GM12878 (cell line): Measurements from ENCODE around the gene SETBP1. TPM values are rescaled to one million over a fixed set of nuclear protein-coding genes. Genes with fewer than 3 reads are reported as not detected.
A peak's percentile ranks its signal among the peaks of the same experiment; 100 is the strongest.

ENCODE experiments used
- ATAC-seq: fragments of 200-7000 bp; cut with Tn5 transposase; 3 replicates; pipeline ENCODE4 v1.9.1; 2020; ENCODE audit warnings: mild to moderate bottlenecking, moderate library complexity
- BruUV-seq: library from RNA; stranded (reverse); fragments of 400-500 nt; replicated peaks from 2 replicates; lab custom pipeline; 2021; lab: Mats Ljungman, UMichigan
- CTCF ChIA-PET: fragments of 300-600 bp; sonication (Branson Sonifier 250); formaldehyde crosslinking; extraction: SDS; loops from one replicate; lab custom pipeline; 2021; ENCODE audit warnings: inconsistent platforms; lab: Yijun Ruan, JAX
- POLR2A ChIA-PET: fragments of 350-600 bp; formaldehyde crosslinking; extraction: SDS; loops from one replicate; lab custom pipeline; 2021; ENCODE audit warnings: inconsistent platforms; lab: Charles Lee
- RAD21 ChIA-PET: fragments of 300-600 bp; sonication (Branson Sonifier 250); formaldehyde crosslinking; loops from one replicate; lab custom pipeline; 2023; ENCODE audit warnings: antibody characterized with exemption; ENCODE audit not compliant: unreplicated experiment; lab: Charles Lee
- SMC1A ChIA-PET: fragments of 300-600 bp; sonication (Branson Sonifier 250); formaldehyde crosslinking; loops from one replicate; lab custom pipeline; 2023; ENCODE audit not compliant: unreplicated experiment, uncharacterized antibody; lab: Charles Lee
- DNase-seq: peaks from one replicate; pipeline ENCODE4 v3.0.0-alpha.2; 2011; ENCODE audit warnings: low read depth, low spot score
- FAIRE-seq: peaks from 3 replicates; lab custom pipeline; 2011; peaks lifted over from hg19 to GRCh38; lab: Jason Lieb, UNC
- H2AFZ ChIP-seq: 2 replicates; pipeline ENCODE4 v1.6.0; 2011; ENCODE audit warnings: low read depth, low read length, control low read depth; ENCODE audit not compliant: control insufficient read depth
- H3K27ac ChIP-seq: 2 replicates; pipeline ENCODE4 v1.5.1; 2011; ENCODE audit warnings: control low read depth; ENCODE audit not compliant: control insufficient read depth, insufficient read depth
- H3K27me3 ChIP-seq, 2 experiments: replicated peaks in 1 of 2; 2 replicates each; pipeline versions ENCODE4 v1.6.0 to v1.6.1; 2011; ENCODE audit warnings: low read length in 1 of 2; ENCODE audit not compliant: control insufficient read depth in 2 of 2, insufficient read depth in 2 of 2
- H3K36me3 ChIP-seq, 2 experiments: 2 replicates each; pipeline ENCODE4 v1.5.1; 2011; ENCODE audit warnings: low read length in 1 of 2; ENCODE audit not compliant: control insufficient read depth in 2 of 2, insufficient read depth in 2 of 2
- H3K4me1 ChIP-seq: 2 replicates; pipeline ENCODE4 v1.6.1; 2011; ENCODE audit warnings: mild to moderate bottlenecking, low read length, moderate library complexity, mixed read lengths; ENCODE audit not compliant: control insufficient read depth, insufficient read depth
- H3K4me2 ChIP-seq: 2 replicates; pipeline ENCODE4 v1.6.0; 2011; ENCODE audit warnings: control low read depth; ENCODE audit not compliant: control insufficient read depth, insufficient read depth
- H3K4me3 ChIP-seq: fragments of 200-600 bp; sonication (generic); 2 replicates; pipeline ENCODE4 v1.5.1; 2016
- H3K79me2 ChIP-seq: 2 replicates; pipeline ENCODE4 v1.6.0; 2011; ENCODE audit warnings: low read length; ENCODE audit not compliant: control insufficient read depth, insufficient read depth
- H3K9ac ChIP-seq: 2 replicates; pipeline ENCODE4 v1.8.0; 2011; ENCODE audit warnings: low read length, control low read depth, mixed read lengths; ENCODE audit not compliant: control insufficient read depth, insufficient read depth
- H3K9me3 ChIP-seq: replicated peaks from 3 replicates; pipeline ENCODE4 v1.5.1; 2011; ENCODE audit warnings: mild to moderate bottlenecking, low read length; ENCODE audit not compliant: control insufficient read depth, insufficient read depth
- H4K20me1 ChIP-seq: 2 replicates; pipeline ENCODE4 v1.6.0; 2011; ENCODE audit not compliant: control insufficient read depth, insufficient read depth
- ASH2L ChIP-seq: fragments of 300-600, 200-600 bp; sonication (generic); IDR thresholded peaks from 2 replicates; pipeline ENCODE4 v1.6.1; 2017; ENCODE audit warnings: low read depth, mild to moderate bottlenecking, borderline replicate concordance
- CHD4 ChIP-seq: fragments of 200-600 bp; sonication (generic); IDR thresholded peaks from 2 replicates; pipeline ENCODE4 v1.6.1; 2016; ENCODE audit warnings: mild to moderate bottlenecking
- CREB1 ChIP-seq: IDR thresholded peaks from 2 replicates; pipeline ENCODE4 v1.6.1; 2012; ENCODE audit warnings: low read depth, mild to moderate bottlenecking, inconsistent platforms
- HDGF ChIP-seq: fragments of 450-650 bp; IDR thresholded peaks from 2 replicates; pipeline ENCODE4 v1.6.1; 2016; ENCODE audit warnings: antibody characterized with exemption
- IKZF1 ChIP-seq: fragments of 450-650 bp; conservative IDR thresholded peaks from 2 replicates; pipeline ENCODE4 v1.6.1; 2017; ENCODE audit warnings: antibody characterized with exemption, mild to moderate bottlenecking
- MXI1 ChIP-seq: fragments of 150-350 bp; IDR thresholded peaks from 2 replicates; pipeline ENCODE4 v1.6.1; 2011; ENCODE audit warnings: low read depth, mild to moderate bottlenecking, inconsistent platforms, low read length, improper control_type of control experiment
- NKRF ChIP-seq: fragments of 450-650 bp; conservative IDR thresholded peaks from 2 replicates; pipeline ENCODE4 v1.6.1; 2017; ENCODE audit warnings: mild to moderate bottlenecking, moderate library complexity
- NR2C1 ChIP-seq: fragments of 450-650 bp; IDR thresholded peaks from 2 replicates; pipeline ENCODE4 v1.6.1; 2017; ENCODE audit warnings: antibody characterized with exemption, mild to moderate bottlenecking, moderate library complexity
- REST ChIP-seq: IDR thresholded peaks from 2 replicates; pipeline ENCODE4 v1.6.1; 2012; ENCODE audit warnings: mild to moderate bottlenecking, low read depth, low read length
- RUNX3 ChIP-seq: IDR thresholded peaks from 2 replicates; pipeline ENCODE4 v1.6.1; 2012; ENCODE audit warnings: low read length, inconsistent platforms
- WRNIP1 ChIP-seq: IDR thresholded peaks from 2 replicates; pipeline ENCODE4 v1.6.1; 2011; ENCODE audit warnings: low read depth, low read length, improper control_type of control experiment, borderline replicate concordance
- ZBTB11 ChIP-seq: fragments of 450-650 bp; formaldehyde crosslinking; IDR thresholded peaks from 2 replicates; pipeline ENCODE4 v1.5.0; 2022; ENCODE audit warnings: mild to moderate bottlenecking, missing genetic modification characterization
- ZNF217 ChIP-seq: fragments of 450-650 bp; IDR thresholded peaks from 2 replicates; pipeline ENCODE4 v1.6.1; 2017; ENCODE audit warnings: antibody characterized with exemption, mild to moderate bottlenecking
- WGBS: methylation state at CpG from one replicate; pipeline ENCODE4 v1.1.6; 2016; ENCODE audit warnings: low lambda C conversion rate; ENCODE audit not compliant: insufficient replicate concordance, insufficient coverage; ENCODE audit errors: missing lambda C conversion rate; 5-methylcytosine and 5-hydroxymethylcytosine counted together
- in situ Hi-C: fragments of 300-500 bp; cut with MboI; formaldehyde crosslinking; loops from 9 replicates; pipeline ENCODE4 v1.14.3; 2018; ENCODE audit warnings: mixed read lengths
- intact Hi-C: fragments of 100-400 bp; cut with micrococcal nuclease; formaldehyde crosslinking; loops from one replicate; pipeline ENCODE4 v1.14.2; 2022; ENCODE audit not compliant: unreplicated experiment
- polyA plus RNA-seq, 11 experiments: library from polyadenylated mRNA; depleted of rRNA in 4 of 11; unstranded in 6 of 11; stranded (reverse) in 5 of 11; fragments of >200 nt; fragmentation: Nextera tagmentation in 4 of 11; fragmentation: Illumina TruSeq in 1 of 11; extraction: Ambion mirVana in 4 of 11; extraction: Trizol in 1 of 11; gene quantifications; 1 replicate in 1 of 11; 2 replicates in 10 of 11; pipeline versions ENCODE4 v1.2.1 to v1.2.3, GENCODE V29; 2011 to 2016; ENCODE audit warnings: inconsistent platforms in 2 of 11, missing spikeins in 2 of 11, low read depth in 1 of 11
- total RNA-seq, 4 experiments: library from RNA; depleted of rRNA in 3 of 4; stranded (reverse); fragments of >200 nt in 3 of 4; fragmentation: Illumina TruSeq in 1 of 4; extraction: Trizol in 1 of 4; gene quantifications; 2 replicates each; pipeline versions ENCODE4 v1.2.1 to v1.2.3, GENCODE V29; 2013 to 2021

SETBP1 gene
- total and polyA plus RNA-seq, 10 of the 15 experiments (the other 5 are each of a cell fraction or from before 2014, with no cell fraction given) = 0.99 to 29.7 (median 8.3) TPM

GRCh38 chr18:44724105-44724778 lies 43.6 kb downstream of the SETBP1 start:
- Histone ChIP-seq H3K79me2 (no peaks in the 10 kb centered on the region), H3K4me2 (peak overlapping the region; percentile 15; the same call in 1 of the 2 replicates), H3K9me3 (no peaks in the 10 kb centered on the region), H3K4me3 (no peak overlapping the region), H3K36me3 (no peaks in the 10 kb centered on the region), H4K20me1 (no peaks in the 10 kb centered on the region), H3K27ac (peak overlapping the region; percentile 35), H3K27me3 (no peaks in the 10 kb centered on the region), H2AFZ (no peak overlapping the region), H3K4me1 (peaks cover 64% of the 10 kb centered on the region), H3K9ac (no peak overlapping the region)
- ChIA-PET RAD21 (interaction anchor here (0.9 to 6.6 kb wide), 19 partner anchors 10 to 488 kb away, joined by 3 to 63 read pairs (median 4); partner anchors contain the start of gene SETBP1), CTCF (interaction anchor here (0.8 to 4.2 kb wide), 13 partner anchors 12 to 488 kb away, joined by 3 to 22 read pairs (median 4); no protein-coding TSS in a partner anchor), SMC1A (interaction anchor here (0.7 to 13.7 kb wide), 28 partner anchors 9 to 489 kb away, joined by 3 to 216 read pairs (median 5); no protein-coding TSS in a partner anchor), POLR2A (interaction anchor here (0.6 to 3.1 kb wide), 10 partner anchors 8 to 213 kb away, joined by 3 to 14 read pairs (median 4); no protein-coding TSS in a partner anchor)
- FAIRE-seq = no peak
- in situ Hi-C loops (no loop called here), intact Hi-C loops (loop anchor here (2.0 kb wide), 2 partner anchors 41 to 77 kb away; no protein-coding TSS in a partner anchor)
- 33% methylated on average over 1 of the region's 1 CpG for WGBS
- BruUV-seq = no TSS peak
- no peak for DNase-seq
- ATAC-seq = peak; percentile 22
- TF ChIP-seq NR2C1 (peak; percentile 77), CHD4 (no peak), WRNIP1 (no peak), CREB1 (no peak), NKRF (no peak), RUNX3 (peak; percentile 37; the same call in 1 of the 2 replicates), ZNF217 (no peak), REST (no peak), MXI1 (no peak), IKZF1 (no peak), ASH2L (no peak), HDGF (no peak), ZBTB11 (CRISPR knock-in tag) (no peak)
